Measurements from ENCODE around the gene SLK.

GRCh38 chr10:104005172-104005863 lies 38.4 kb downstream of the SLK start:
- no peak for TF ChIP-seq CTCF (IDR thresholded peaks at IDR 0.05)
- no peak for TF ChIP-seq POLR2A (IDR thresholded peaks at IDR 0.05; ENCODE audit: low read depth)
